Activated CD4-positive, alpha-beta T cell treated with anti-CD3 and anti-CD28 coated beads, Interleukin-2, amount 10 ng/mL, durations not matched to agents 7 days and 5 days (primary cell): ENCODE results near the gene SULT1A2. TPM values are rescaled to one million over a fixed set of nuclear protein-coding genes. Genes with fewer than 3 reads are reported as not detected.
A peak's percentile ranks its signal among the peaks of the same experiment; 100 is the strongest.
"Not testable (repeated sequence)": the region's sequence is repeated elsewhere in the genome, so short reads cannot be mapped to it uniquely, and the experiment has no call there.

Source experiments
- CTCF ChIA-PET: fragments of 350-600 bp; sonication (Branson Sonifier 250); formaldehyde crosslinking; loops from one replicate; lab custom pipeline; 2021; ENCODE audit warnings: antibody characterized with exemption; lab: Charles Lee
- POLR2A ChIA-PET: fragments of 350-600 bp; sonication (Branson Sonifier 250); formaldehyde crosslinking; loops from one replicate; lab custom pipeline; 2021; ENCODE audit warnings: antibody characterized with exemption; lab: Charles Lee
- DNase-seq: peaks from one replicate; pipeline ENCODE4 v3.0.0-alpha.2; 2020
- H3K27ac Mint-ChIP-seq: one replicate; pipeline ENCODE4 v1.8.0; 2021; ENCODE audit warnings: mild to moderate bottlenecking, moderate library complexity, mixed read lengths
- H3K27me3 Mint-ChIP-seq: one replicate; pipeline ENCODE4 v1.8.0; 2021; ENCODE audit warnings: mixed read lengths
- H3K36me3 Mint-ChIP-seq: one replicate; pipeline ENCODE4 v1.8.0; 2021; ENCODE audit warnings: low read depth, mixed read lengths
- H3K4me1 Mint-ChIP-seq: one replicate; pipeline ENCODE4 v1.8.0; 2021; ENCODE audit warnings: mixed read lengths
- H3K4me3 Mint-ChIP-seq: one replicate; pipeline ENCODE4 v1.8.0; 2021; ENCODE audit warnings: mild to moderate bottlenecking, moderate library complexity, mixed read lengths
- H3K9me3 Mint-ChIP-seq: one replicate; pipeline ENCODE4 v1.8.0; 2021; ENCODE audit warnings: mixed read lengths
- total RNA-seq, 2 experiments: library from RNA; stranded (reverse); gene quantifications; one replicate each; pipeline ENCODE4 v1.2.3, GENCODE V29; 2021

SULT1A2 gene
- total RNA-seq, 2 experiments from 2014 or later: 0.27 to 0.50 TPM

DNA sequence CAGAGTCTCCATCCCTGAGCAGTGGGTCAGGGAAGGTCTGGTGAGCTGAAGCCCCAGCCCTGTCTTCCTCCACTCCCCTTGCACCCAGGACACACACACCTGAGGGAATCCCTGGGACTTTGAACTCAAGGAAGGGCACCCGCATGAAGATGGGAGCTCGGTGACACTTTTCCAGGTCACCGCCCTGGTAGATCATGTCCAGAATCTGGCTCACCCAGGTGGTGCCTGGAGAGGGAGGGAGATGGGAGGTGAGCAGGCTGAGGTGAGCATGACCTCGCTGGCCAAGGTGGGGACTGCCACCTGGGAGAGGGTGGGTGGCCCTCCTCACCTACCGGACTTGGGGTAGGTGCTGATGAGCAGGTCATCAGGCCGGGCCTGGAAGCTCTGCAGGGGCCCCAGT, 1.4 kb downstream of the SULT1A2 start:
- H3K4me3 Mint-ChIP-seq, H3K27ac Mint-ChIP-seq, H3K4me1 Mint-ChIP-seq, POLR2A ChIA-PET, H3K27me3 Mint-ChIP-seq, H3K9me3 Mint-ChIP-seq, DNase-seq: not testable (repeated sequence)
- H3K36me3 Mint-ChIP-seq: peaks cover 13% of the 10 kb centered on the region
- CTCF ChIA-PET: interaction anchor here (0.6 to 2.4 kb wide), 2 partner anchors 14 to 751 kb away, joined by 3 to 8 read pairs; partner anchors contain the start of gene SULT1A1

DNA sequence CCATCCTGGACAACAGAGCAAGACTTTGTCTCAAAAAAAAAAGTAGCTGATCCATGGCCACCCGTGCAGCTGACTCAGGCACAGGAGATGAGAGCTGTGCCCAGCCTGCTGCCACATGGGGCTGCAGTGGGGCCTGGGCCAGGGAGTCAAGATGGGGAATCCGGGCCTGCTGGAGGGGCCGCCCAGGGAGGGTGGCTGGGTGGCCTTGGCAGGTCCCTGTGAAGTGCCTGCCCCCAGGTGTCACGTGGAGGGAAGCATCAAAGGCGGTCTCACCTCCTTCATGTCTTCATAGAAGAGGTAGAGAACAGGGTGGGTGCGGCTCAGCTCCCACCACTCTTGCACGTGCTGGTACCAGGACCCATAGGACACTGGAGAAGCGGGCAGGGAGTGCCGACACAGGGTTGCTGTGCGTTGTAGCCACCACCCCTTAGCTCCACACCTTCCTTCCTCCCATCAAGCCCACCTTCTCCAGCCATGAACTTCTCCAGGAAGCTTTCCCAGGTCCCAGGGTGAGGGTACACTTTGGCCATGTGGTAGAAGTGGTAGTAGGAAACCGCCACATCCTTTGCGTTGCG, 3.8 kb downstream of the SULT1A2 start:
- no peaks in the 10 kb centered on the region for H3K9me3 Mint-ChIP-seq
- no peak for DNase-seq
- H3K4me1 Mint-ChIP-seq: peaks cover 7% of the 10 kb centered on the region
- no peaks in the 10 kb centered on the region for H3K27me3 Mint-ChIP-seq
- H3K4me3 Mint-ChIP-seq: no peak overlapping the region
- peaks cover 17% of the 10 kb centered on the region for H3K36me3 Mint-ChIP-seq
- CTCF ChIA-PET: interaction anchor here (2.8 kb wide), 1 partner anchor 11 kb away, joined by 10 read pairs; no protein-coding TSS in a partner anchor
- peak overlapping the region; percentile 31 for H3K27ac Mint-ChIP-seq
- POLR2A ChIA-PET: interaction anchor here (0.6 kb wide), 1 partner anchor 13 kb away, joined by 3 read pairs; no protein-coding TSS in a partner anchor

- Mint-ChIP-seq H3K4me3 (no peak overlapping the region), H3K4me1 (peaks cover 6% of the 10 kb centered on the region), H3K27me3 (no peaks in the 10 kb centered on the region), H3K27ac (no peak overlapping the region), H3K36me3 (peaks cover 17% of the 10 kb centered on the region), H3K9me3 (no peaks in the 10 kb centered on the region)
- ChIA-PET CTCF (interaction anchor here (2.8 kb wide), 1 partner anchor 11 kb away, joined by 10 read pairs; no protein-coding TSS in a partner anchor), POLR2A (no interaction called here)
- no peak for DNase-seq
Measured at GRCh38 chr16:28592511-28592910, 4.3 kb downstream of the SULT1A2 start.

DNA sequence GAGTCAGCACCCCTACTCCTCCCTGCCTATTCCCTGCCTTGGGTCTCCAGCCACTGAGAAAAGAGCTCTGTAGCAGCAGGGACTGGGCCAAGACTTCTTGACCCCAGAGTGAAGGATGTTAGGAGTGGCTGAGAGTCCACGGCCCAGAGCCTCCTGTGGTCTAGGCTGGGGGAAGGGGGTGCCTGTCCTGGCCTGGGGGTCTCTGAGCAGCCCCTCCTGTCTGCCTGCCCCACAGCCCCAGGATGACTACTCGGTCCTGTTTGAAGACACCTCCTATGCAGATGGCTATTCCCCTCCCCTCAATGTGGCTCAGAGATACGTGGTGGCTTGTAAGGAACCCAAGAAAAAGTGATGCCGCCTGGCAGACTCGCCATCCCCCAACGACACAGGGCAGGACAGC, 5.5 kb downstream of the SULT1A2 start:
- ChIA-PET POLR2A (no interaction called here), CTCF (no interaction called here)
- Mint-ChIP-seq H3K36me3 (peaks cover 20% of the 10 kb centered on the region), H3K9me3 (no peaks in the 10 kb centered on the region), H3K27ac (no peak overlapping the region), H3K4me1 (no peaks in the 10 kb centered on the region), H3K27me3 (no peaks in the 10 kb centered on the region), H3K4me3 (no peak overlapping the region)
- DNase-seq: no peak

DNA sequence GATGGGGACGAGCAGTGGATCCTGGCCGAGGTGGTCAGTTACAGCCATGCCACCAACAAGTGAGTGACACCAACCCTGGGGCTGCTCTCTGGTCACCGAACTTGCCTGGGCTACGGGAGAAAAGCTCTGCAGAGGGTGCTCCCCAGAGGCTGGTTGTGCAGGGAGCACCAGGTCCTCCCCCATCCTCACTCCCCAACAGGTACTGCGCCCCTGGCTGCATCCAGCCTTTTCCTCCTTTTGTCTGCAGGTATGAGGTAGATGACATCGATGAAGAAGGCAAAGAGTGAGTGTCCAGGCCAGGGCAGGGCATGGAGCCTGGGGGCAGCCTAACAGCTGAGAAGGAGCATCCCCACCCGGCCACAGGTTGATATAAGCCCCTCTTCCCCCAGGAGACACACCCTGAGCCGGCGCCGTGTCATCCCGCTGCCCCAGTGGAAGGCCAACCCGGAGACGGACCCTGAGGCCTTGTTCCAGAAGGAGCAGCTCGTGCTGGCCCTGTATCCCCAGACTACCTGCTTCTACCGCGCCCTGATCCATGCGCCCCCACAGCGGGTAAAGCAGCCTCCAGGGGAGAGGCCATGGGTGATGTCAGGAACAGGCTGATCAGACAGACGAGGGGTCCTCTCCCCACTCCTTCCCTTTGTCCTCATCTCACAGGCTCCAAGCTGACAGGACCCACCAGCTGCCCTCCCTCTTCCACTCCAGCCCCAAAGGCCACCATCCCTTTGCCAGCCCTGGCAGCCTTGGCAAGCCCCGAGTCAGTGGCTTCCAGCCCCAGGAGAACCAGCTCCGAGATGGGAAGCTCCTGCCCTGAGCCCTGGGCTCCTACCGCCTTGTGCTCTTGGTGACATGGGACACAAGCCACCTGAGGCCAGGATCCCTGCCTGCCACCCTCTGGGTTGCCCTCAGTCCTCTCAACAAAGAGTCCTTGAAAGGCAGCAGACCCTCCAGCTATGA, 6.2 kb downstream of the SULT1A2 start:
- H3K4me3 Mint-ChIP-seq: no peak overlapping the region
- no peaks in the 10 kb centered on the region for H3K4me1 Mint-ChIP-seq
- ChIA-PET CTCF (no interaction called here), POLR2A (no interaction called here)
- no peak for DNase-seq
- H3K27ac Mint-ChIP-seq: no peak overlapping the region
- peaks cover 20% of the 10 kb centered on the region for H3K36me3 Mint-ChIP-seq
- no peaks in the 10 kb centered on the region for H3K9me3 Mint-ChIP-seq
- no peaks in the 10 kb centered on the region for H3K27me3 Mint-ChIP-seq

DNA sequence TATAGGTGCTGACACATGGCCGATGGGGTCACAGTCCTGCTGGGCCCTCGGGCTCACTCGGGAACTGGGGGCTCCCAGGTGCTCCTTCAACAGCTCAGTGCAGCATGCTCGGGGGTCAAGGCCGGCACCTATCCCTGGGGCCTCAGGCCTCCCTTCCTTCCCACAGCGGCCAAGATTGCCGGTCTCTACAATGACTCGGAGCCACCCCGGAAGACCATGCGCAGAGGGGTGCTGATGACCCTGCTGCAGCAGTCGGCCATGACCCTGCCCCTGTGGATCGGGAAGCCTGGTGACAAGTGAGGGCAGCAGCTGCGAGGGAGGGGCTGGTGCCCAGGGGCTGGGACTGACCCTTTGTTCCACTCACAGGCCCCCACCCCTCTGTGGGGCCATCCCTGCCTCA, 6.9 kb downstream of the SULT1A2 start:
- Mint-ChIP-seq H3K4me1 (no peaks in the 10 kb centered on the region), H3K9me3 (no peaks in the 10 kb centered on the region), H3K27me3 (no peaks in the 10 kb centered on the region), H3K36me3 (peaks cover 23% of the 10 kb centered on the region), H3K27ac (no peak overlapping the region), H3K4me3 (no peak overlapping the region)
- ChIA-PET POLR2A (no interaction called here), CTCF (no interaction called here)
- DNase-seq: no peak

- ChIA-PET POLR2A (no interaction called here), CTCF (no interaction called here)
- Mint-ChIP-seq H3K9me3 (no peaks in the 10 kb centered on the region), H3K4me1 (no peaks in the 10 kb centered on the region), H3K4me3 (no peak overlapping the region), H3K27ac (no peak overlapping the region), H3K36me3 (peaks cover 26% of the 10 kb centered on the region), H3K27me3 (no peaks in the 10 kb centered on the region)
- no peak for DNase-seq
Measured at GRCh38 chr16:28589069-28589468, 7.8 kb downstream of the SULT1A2 start.

DNA sequence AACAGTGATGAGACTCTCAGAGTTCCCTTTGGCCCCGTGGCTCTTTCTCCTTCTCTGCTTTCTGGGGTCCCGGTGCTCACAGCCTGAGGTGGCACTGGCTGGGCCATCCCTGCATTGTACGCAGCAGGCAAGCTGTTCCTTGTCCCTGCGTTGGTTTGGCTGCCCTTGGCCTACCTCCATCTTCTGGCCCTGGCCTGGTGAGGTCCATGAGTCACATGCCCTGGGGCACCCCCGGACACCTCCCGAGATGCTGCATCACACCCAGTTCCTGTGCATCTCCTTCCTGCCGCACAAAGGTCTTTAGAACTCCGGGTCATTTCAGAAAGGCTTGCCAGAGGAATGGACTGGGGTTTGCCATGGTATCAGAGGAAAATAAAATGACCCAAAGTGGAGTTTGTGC, 9.5 kb downstream of the SULT1A2 start:
- no peaks in the 10 kb centered on the region for H3K27me3 Mint-ChIP-seq
- no peak for DNase-seq
- H3K9me3 Mint-ChIP-seq: no peaks in the 10 kb centered on the region
- peaks cover 30% of the 10 kb centered on the region for H3K36me3 Mint-ChIP-seq
- ChIA-PET POLR2A (no interaction called here), CTCF (no interaction called here)
- H3K4me3 Mint-ChIP-seq: no peak overlapping the region
- no peak overlapping the region for H3K27ac Mint-ChIP-seq
- H3K4me1 Mint-ChIP-seq: no peaks in the 10 kb centered on the region

- H3K9me3 Mint-ChIP-seq: no peaks in the 10 kb centered on the region
- no peak for DNase-seq
- ChIA-PET CTCF (interaction anchor here (0.7 kb wide), 1 partner anchor 23 kb away, joined by 3 read pairs; no protein-coding TSS in a partner anchor), POLR2A (no interaction called here)
- H3K27me3 Mint-ChIP-seq: no peaks in the 10 kb centered on the region
- no peak overlapping the region for H3K27ac Mint-ChIP-seq
- no peak overlapping the region for H3K4me3 Mint-ChIP-seq
- peaks cover 34% of the 10 kb centered on the region for H3K36me3 Mint-ChIP-seq
- no peaks in the 10 kb centered on the region for H3K4me1 Mint-ChIP-seq
Measured at GRCh38 chr16:28586466-28586865, 10.4 kb downstream of the SULT1A2 start.

- no peak overlapping the region for H3K27ac Mint-ChIP-seq
- peaks cover 33% of the 10 kb centered on the region for H3K36me3 Mint-ChIP-seq
- H3K27me3 Mint-ChIP-seq: no peaks in the 10 kb centered on the region
- no peaks in the 10 kb centered on the region for H3K9me3 Mint-ChIP-seq
- ChIA-PET POLR2A (no interaction called here), CTCF (interaction anchor here (0.7 kb wide), 1 partner anchor 23 kb away, joined by 3 read pairs; no protein-coding TSS in a partner anchor)
- no peak overlapping the region for H3K4me3 Mint-ChIP-seq
- DNase-seq: no peak
- no peaks in the 10 kb centered on the region for H3K4me1 Mint-ChIP-seq
Measured at GRCh38 chr16:28585674-28586073, 11.2 kb downstream of the SULT1A2 start.

GRCh38 chr16:28580726-28581315, 16.0 kb downstream of the SULT1A2 start:
- Mint-ChIP-seq H3K36me3 (peaks cover 24% of the 10 kb centered on the region), H3K4me3 (no peak overlapping the region), H3K27me3 (no peaks in the 10 kb centered on the region), H3K27ac (no peak overlapping the region), H3K9me3 (no peaks in the 10 kb centered on the region), H3K4me1 (no peaks in the 10 kb centered on the region)
- POLR2A ChIA-PET: interaction anchor here (0.5 kb wide), 1 partner anchor 12 kb away, joined by 3 read pairs; no protein-coding TSS in a partner anchor
- CTCF ChIA-PET: no interaction called here
- DNase-seq: no peak

DNA sequence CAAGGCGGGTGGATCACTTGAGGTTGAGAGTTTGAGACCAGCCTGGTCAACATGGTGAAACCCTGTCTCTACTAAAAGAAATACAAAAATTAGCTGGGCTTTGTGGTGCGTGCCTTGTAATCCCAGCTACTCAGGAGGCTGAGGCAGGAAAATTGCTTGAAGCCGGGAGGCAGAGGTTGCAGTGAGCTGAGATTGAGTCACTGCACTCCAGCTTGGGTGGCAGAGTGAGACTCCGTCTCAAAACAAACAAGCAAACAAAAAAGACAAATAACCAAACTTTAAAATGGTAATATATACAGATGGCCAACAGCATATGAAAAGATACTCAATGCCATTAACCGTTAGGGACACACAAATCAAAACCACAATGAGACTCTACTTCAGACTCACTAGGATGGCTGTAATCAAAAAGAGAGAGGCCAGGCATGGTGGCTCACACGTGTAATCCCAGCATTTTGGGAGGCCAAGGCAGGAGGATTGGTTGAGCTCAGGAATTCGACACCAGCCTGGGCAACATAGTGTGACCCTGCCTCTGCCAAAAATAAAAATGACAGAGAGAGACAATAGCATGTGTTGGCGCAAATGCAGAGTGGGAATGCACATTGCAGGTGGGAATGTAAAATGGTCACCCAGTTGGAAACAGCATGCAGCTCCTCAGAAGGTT, 21.3 kb downstream of the SULT1A2 start:
- Mint-ChIP-seq H3K4me3 (no peak overlapping the region), H3K36me3 (no peaks in the 10 kb centered on the region), H3K27me3 (no peaks in the 10 kb centered on the region), H3K9me3 (no peaks in the 10 kb centered on the region), H3K4me1 (peaks cover 1% of the 10 kb centered on the region), H3K27ac (no peak overlapping the region)
- ChIA-PET POLR2A (no interaction called here), CTCF (interaction anchor here (1.5 kb wide), 1 partner anchor 19 kb away, joined by 4 read pairs; no protein-coding TSS in a partner anchor)
- DNase-seq: no peak
